GM06990 (cell line): Measurements from ENCODE around the gene LTO1.

Source experiments
- DNase-seq: peaks from one replicate; pipeline ENCODE4 v3.0.0-alpha.2; 2011; ENCODE audit not compliant: insufficient read length; ENCODE audit errors: extremely low read depth
- H3K27me3 ChIP-seq: replicated peaks from 2 replicates; pipeline ENCODE4 v1.6.0; 2011; ENCODE audit warnings: low read length; ENCODE audit not compliant: control insufficient read depth, insufficient read depth
- H3K36me3 ChIP-seq: 2 replicates; pipeline ENCODE4 v1.5.1; 2011; ENCODE audit warnings: low read length; ENCODE audit not compliant: control insufficient read depth, insufficient read depth
- H3K4me3 ChIP-seq: replicated peaks from 2 replicates; pipeline ENCODE4 v1.5.1; 2011; ENCODE audit warnings: low read depth, mild to moderate bottlenecking, control low read depth, low read length
- CTCF ChIP-seq: IDR thresholded peaks from 2 replicates; pipeline ENCODE4 v1.5.1; 2011; ENCODE audit warnings: low read length, control low read depth, mild to moderate bottlenecking, inconsistent platforms; ENCODE audit not compliant: insufficient read depth, poor library complexity, severe bottlenecking

Gene LTO1

GRCh38 chr11:69654660-69655478 lies 20.3 kb downstream of the LTO1 start:
- no peaks in the 10 kb centered on the region for H3K27me3 ChIP-seq
- TF ChIP-seq CTCF = no peak
- DNase-seq = no peak

DNA sequence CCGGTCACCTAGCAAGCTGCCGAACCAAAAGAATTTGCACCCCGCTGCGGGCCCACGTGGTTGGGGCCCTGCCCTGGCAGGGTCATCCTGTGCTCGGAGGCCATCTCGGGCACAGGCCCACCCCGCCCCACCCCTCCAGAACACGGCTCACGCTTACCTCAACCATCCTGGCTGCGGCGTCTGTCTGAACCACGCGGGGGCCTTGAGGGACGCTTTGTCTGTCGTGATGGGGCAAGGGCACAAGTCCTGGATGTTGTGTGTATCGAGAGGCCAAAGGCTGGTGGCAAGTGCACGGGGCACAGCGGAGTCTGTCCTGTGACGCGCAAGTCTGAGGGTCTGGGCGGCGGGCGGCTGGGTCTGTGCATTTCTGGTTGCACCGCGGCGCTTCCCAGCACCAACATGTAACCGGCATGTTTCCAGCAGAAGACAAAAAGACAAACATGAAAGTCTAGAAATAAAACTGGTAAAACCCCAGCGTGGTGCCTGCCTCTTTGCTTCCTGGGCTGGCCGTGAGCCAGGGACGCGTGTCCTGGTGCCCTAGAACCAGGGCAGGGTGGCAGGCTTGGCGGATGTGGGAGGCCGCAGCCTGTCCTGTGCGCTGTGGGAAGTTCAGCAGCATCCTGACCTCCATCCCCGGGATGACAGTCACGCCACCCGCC lies 21.0 kb downstream of the LTO1 start:
- Histone ChIP-seq H3K4me3 (no peak overlapping the region), H3K27me3 (no peaks in the 10 kb centered on the region), H3K36me3 (no peaks in the 10 kb centered on the region)
- DNase-seq = no peak
- TF ChIP-seq CTCF = no peak

More at GRCh38 chr11:69654660-69655478, 20.3 kb downstream of the LTO1 start:
- Histone ChIP-seq H3K4me3 (no peak overlapping the region), H3K36me3 (no peaks in the 10 kb centered on the region)

DNA sequence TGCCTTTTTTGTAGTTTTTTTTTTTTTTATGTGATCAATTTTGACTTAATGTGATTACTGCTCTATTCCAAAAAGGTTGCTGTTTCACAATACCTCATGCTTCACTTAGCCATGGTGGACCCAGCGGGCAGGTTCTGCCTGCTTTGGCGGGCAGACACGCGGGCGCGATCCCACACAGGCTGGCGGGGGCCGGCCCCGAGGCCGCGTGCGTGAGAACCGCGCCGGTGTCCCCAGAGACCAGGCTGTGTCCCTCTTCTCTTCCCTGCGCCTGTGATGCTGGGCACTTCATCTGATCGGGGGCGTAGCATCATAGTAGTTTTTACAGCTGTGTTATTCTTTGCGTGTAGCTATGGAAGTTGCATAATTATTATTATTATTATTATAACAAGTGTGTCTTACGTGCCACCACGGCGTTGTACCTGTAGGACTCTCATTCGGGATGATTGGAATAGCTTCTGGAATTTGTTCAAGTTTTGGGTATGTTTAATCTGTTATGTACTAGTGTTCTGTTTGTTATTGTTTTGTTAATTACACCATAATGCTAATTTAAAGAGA lies 21.7 kb downstream of the LTO1 start:
- DNase-seq = no peak
- Histone ChIP-seq H3K36me3 (no peaks in the 10 kb centered on the region), H3K4me3 (no peak overlapping the region), H3K27me3 (no peaks in the 10 kb centered on the region)
- TF ChIP-seq CTCF = no peak

GRCh38 chr11:69652999-69653398 lies 22.2 kb downstream of the LTO1 start:
- Histone ChIP-seq H3K4me3 (no peak overlapping the region), H3K27me3 (no peaks in the 10 kb centered on the region), H3K36me3 (no peaks in the 10 kb centered on the region)
- no peak for TF ChIP-seq CTCF
- DNase-seq = no peak

- Histone ChIP-seq H3K4me3 (no peak overlapping the region), H3K36me3 (no peaks in the 10 kb centered on the region), H3K27me3 (no peaks in the 10 kb centered on the region)
- no peak for TF ChIP-seq CTCF
- no peak for DNase-seq
Observed at GRCh38 chr11:69651834-69652620, 23.1 kb downstream of the LTO1 start.
